ENCODE measurements around the gene CHN2. TPM values are rescaled to one million over a fixed set of nuclear protein-coding genes. Genes with fewer than 3 reads are reported as not detected.
"Not testable (repeated sequence)": the region's sequence is repeated elsewhere in the genome, so short reads cannot be mapped to it uniquely, and the experiment has no call there.

The CHN2 gene
- total RNA-seq, 2 donors from 2014 or later: 8.4 to 11.6 TPM

GRCh38 chr7:29247224-29247962, 52.8 kb downstream of the CHN2 start:
- DNase-seq (ENCODE audit: low spot score): no peak
- intact Hi-C loops (cut with DNase I): no loop called here

GRCh38 chr7:29247963-29248236, 53.3 kb downstream of the CHN2 start:
- intact Hi-C loops (cut with DNase I): no loop called here
- DNase-seq (ENCODE audit: low spot score): no peak

- intact Hi-C loops (cut with DNase I): no loop called here
- no peak for DNase-seq (ENCODE audit: low spot score)
Observed at GRCh38 chr7:29248713-29249382, 54.3 kb downstream of the CHN2 start.

GRCh38 chr7:29249383-29249750, 54.8 kb downstream of the CHN2 start:
- intact Hi-C loops (cut with DNase I): no loop called here
- no peak for DNase-seq (ENCODE audit: low spot score)

- intact Hi-C loops (cut with DNase I): no loop called here
- no peak for DNase-seq (ENCODE audit: low spot score)
Observed at GRCh38 chr7:29249860-29250259, 55.3 kb downstream of the CHN2 start.

- intact Hi-C loops (cut with DNase I): no loop called here
- DNase-seq (ENCODE audit: low spot score): no peak
Observed at GRCh38 chr7:29253225-29253624, 58.6 kb downstream of the CHN2 start.

- intact Hi-C loops (cut with DNase I): no loop called here
Observed at GRCh38 chr7:29254591-29254990, 60.0 kb downstream of the CHN2 start.

GRCh38 chr7:29255199-29255878, 60.8 kb downstream of the CHN2 start:
- intact Hi-C loops (cut with DNase I): no loop called here

More at GRCh38 chr7:29254591-29254990, 60.0 kb downstream of the CHN2 start:
- DNase-seq (ENCODE audit: low spot score): no peak

GRCh38 chr7:29255906-29256692, 61.5 kb downstream of the CHN2 start:
- DNase-seq (ENCODE audit: low spot score): no peak
- intact Hi-C loops (cut with DNase I): no loop called here

More at GRCh38 chr7:29255199-29255878, 60.8 kb downstream of the CHN2 start:
- DNase-seq (ENCODE audit: low spot score): no peak

- no peak for DNase-seq (ENCODE audit: low spot score)
- intact Hi-C loops (cut with DNase I): no loop called here
Observed at GRCh38 chr7:29256693-29257002, 62.1 kb downstream of the CHN2 start.

GRCh38 chr7:29258951-29259350, 64.4 kb downstream of the CHN2 start:
- DNase-seq (ENCODE audit: low spot score): no peak
- intact Hi-C loops (cut with DNase I): no loop called here

- no peak for DNase-seq (ENCODE audit: low spot score)
- intact Hi-C loops (cut with DNase I): no loop called here
Observed at GRCh38 chr7:29262191-29262917, 67.8 kb downstream of the CHN2 start.

GRCh38 chr7:29263601-29264207, 69.1 kb downstream of the CHN2 start:
- DNase-seq (ENCODE audit: low spot score); intact Hi-C loops (cut with DNase I): not testable (repeated sequence)

GRCh38 chr7:29265208-29265923, 70.8 kb downstream of the CHN2 start:
- intact Hi-C loops (cut with DNase I): no loop called here
- no peak for DNase-seq (ENCODE audit: low spot score)

GRCh38 chr7:29269935-29270334, 75.4 kb downstream of the CHN2 start:
- intact Hi-C loops (cut with DNase I): no loop called here
- DNase-seq (ENCODE audit: low spot score): no peak

- DNase-seq (ENCODE audit: low spot score): no peak
- intact Hi-C loops (cut with DNase I): no loop called here
Observed at GRCh38 chr7:29270594-29271318, 76.2 kb downstream of the CHN2 start.

GRCh38 chr7:29271319-29271658, 76.7 kb downstream of the CHN2 start:
- intact Hi-C loops (cut with DNase I): no loop called here
- DNase-seq (ENCODE audit: low spot score): no peak

- intact Hi-C loops (cut with DNase I): no loop called here
Observed at GRCh38 chr7:29272057-29272456, 77.5 kb downstream of the CHN2 start.

More at GRCh38 chr7:29272057-29272456, 77.5 kb downstream of the CHN2 start:
- DNase-seq (ENCODE audit: low spot score): no peak
